NCI-H82 treated with DMSO at 0.1 percent for 48 hours (cell line): ENCODE results near the gene BMP7.

Source experiments
- DNase-seq: peaks from one replicate; lab custom pipeline; 2025; ENCODE audit not compliant: unreplicated experiment; lab: John Stamatoyannopoulos, UW

BMP7 gene

GRCh38 chr20:57153238-57153905 lies 113.1 kb downstream of the BMP7 start:
- DNase-seq = no peak

GRCh38 chr20:57152557-57152956 lies 113.9 kb downstream of the BMP7 start:
- DNase-seq = no peak

GRCh38 chr20:57150559-57150958 lies 115.9 kb downstream of the BMP7 start:
- no peak for DNase-seq

- no peak for DNase-seq
Observed at GRCh38 chr20:57148263-57148662, 118.2 kb downstream of the BMP7 start.

- DNase-seq = no peak
Observed at GRCh38 chr20:57147185-57147584, 119.3 kb downstream of the BMP7 start.

- DNase-seq = no peak
Observed at GRCh38 chr20:57146155-57146554, 120.3 kb downstream of the BMP7 start.

- DNase-seq = no peak
Observed at GRCh38 chr20:57145089-57145631, 121.3 kb downstream of the BMP7 start.

GRCh38 chr20:57143173-57143572 lies 123.3 kb downstream of the BMP7 start:
- DNase-seq = no peak

- no peak for DNase-seq
Observed at GRCh38 chr20:57142667-57143066, 123.8 kb downstream of the BMP7 start.

- DNase-seq = no peak
Observed at GRCh38 chr20:57141492-57141891, 124.9 kb downstream of the BMP7 start.

- DNase-seq = no peak
Observed at GRCh38 chr20:57140416-57140965, 126.0 kb downstream of the BMP7 start.

GRCh38 chr20:57139342-57140093 lies 126.9 kb downstream of the BMP7 start:
- DNase-seq = no peak

- no peak for DNase-seq
Observed at GRCh38 chr20:57138198-57138995, 128.0 kb downstream of the BMP7 start.

- DNase-seq = no peak
Observed at GRCh38 chr20:57137676-57138075, 128.8 kb downstream of the BMP7 start.

GRCh38 chr20:57136734-57137133 lies 129.7 kb downstream of the BMP7 start:
- no peak for DNase-seq

GRCh38 chr20:57135875-57136274 lies 130.6 kb downstream of the BMP7 start:
- DNase-seq = no peak

- no peak for DNase-seq
Observed at GRCh38 chr20:57134804-57135203, 131.6 kb downstream of the BMP7 start.

- no peak for DNase-seq
Observed at GRCh38 chr20:57133926-57134650, 132.4 kb downstream of the BMP7 start.

GRCh38 chr20:57131601-57132391 lies 134.6 kb downstream of the BMP7 start:
- DNase-seq = no peak

GRCh38 chr20:57131077-57131476 lies 135.4 kb downstream of the BMP7 start:
- DNase-seq = no peak
